H1 (cell line): ENCODE data around the gene ACP3. TPM values are rescaled to one million over a fixed set of nuclear protein-coding genes. Genes with fewer than 3 reads are reported as not detected.
"Not testable (repeated sequence)": the region's sequence is repeated elsewhere in the genome, so short reads cannot be mapped to it uniquely, and the experiment has no call there.

Experiments used
- CTCF ChIA-PET: fragments of 300-600 bp; sonication (Branson Sonifier 250); formaldehyde crosslinking; loops from one replicate; lab custom pipeline; 2021; ENCODE audit not compliant: partially characterized antibody; lab: Charles Lee
- POLR2A ChIA-PET: fragments of 300-600 bp; sonication (Branson Sonifier 250); formaldehyde crosslinking; loops from one replicate; lab custom pipeline; 2021; ENCODE audit warnings: inconsistent platforms; ENCODE audit not compliant: partially characterized antibody; lab: Charles Lee
- DNase-seq, 2 experiments: peaks; one replicate each; pipeline versions ENCODE4 v3.0.0 to v3.0.0-alpha.2; 2010 to 2022; ENCODE audit warnings: low spot score in 2 of 2, low read depth in 1 of 2, mixed read lengths in 1 of 2
- FAIRE-seq: peaks from 2 replicates; lab custom pipeline; 2011; peaks lifted over from hg19 to GRCh38; lab: Jason Lieb, UNC
- H2AFZ ChIP-seq: 2 replicates; pipeline ENCODE4 v1.8.1; 2012; ENCODE audit warnings: low read length, inconsistent platforms
- H2AK5ac ChIP-seq: 2 replicates; pipeline ENCODE4 v1.6.1; 2013; ENCODE audit warnings: low read depth, low read length
- H2BK120ac ChIP-seq: replicated peaks from 2 replicates; pipeline ENCODE3; 2013; ENCODE audit warnings: low read depth, low read length, inconsistent platforms
- H2BK12ac ChIP-seq: 2 replicates; pipeline ENCODE4 v1.6.1; 2013; ENCODE audit warnings: low read depth, low read length
- H2BK15ac ChIP-seq: 2 replicates; pipeline ENCODE4 v1.6.1; 2013; ENCODE audit warnings: low read length
- H2BK20ac ChIP-seq: 2 replicates; pipeline ENCODE4 v1.6.1; 2013; ENCODE audit warnings: low read length
- H2BK5ac ChIP-seq: 2 replicates; pipeline ENCODE4 v1.6.1; 2013; ENCODE audit warnings: low read depth, low read length
- H3K14ac ChIP-seq: 2 replicates; pipeline ENCODE4 v1.6.1; 2013; ENCODE audit warnings: inconsistent platforms; ENCODE audit not compliant: insufficient read length
- H3K18ac ChIP-seq: 2 replicates; pipeline ENCODE4 v1.6.1; 2013; ENCODE audit warnings: low read length; ENCODE audit errors: extremely low read depth
- H3K23ac ChIP-seq: 2 replicates; pipeline ENCODE4 v1.6.1; 2013; ENCODE audit warnings: inconsistent platforms; ENCODE audit not compliant: insufficient read length
- H3K23me2 ChIP-seq: 2 replicates; pipeline ENCODE4 v1.6.1; 2013; ENCODE audit warnings: low read depth, low read length
- H3K27ac ChIP-seq: 2 replicates; pipeline ENCODE4 v1.6.1; 2011; ENCODE audit warnings: low read depth, low read length, inconsistent platforms
- H3K27me3 ChIP-seq, 4 experiments: replicated peaks in 1 of 4; 1 replicate in 1 of 4; 2 replicates in 3 of 4; pipeline versions ENCODE4 v1.6.1 to v1.8.1; 2011 to 2013; ENCODE audit warnings: low read length in 3 of 4, mild to moderate bottlenecking in 3 of 4, inconsistent platforms in 2 of 4, mixed read lengths in 2 of 4, moderate library complexity in 1 of 4; ENCODE audit not compliant: control insufficient read depth in 3 of 4, insufficient read depth in 3 of 4; ENCODE audit errors: extremely low read depth in 1 of 4
- H3K36me3 ChIP-seq, 4 experiments: 2 replicates each; pipeline versions ENCODE4 v1.6.1 to v1.8.1; 2011 to 2013; ENCODE audit warnings: mild to moderate bottlenecking in 4 of 4, low read length in 3 of 4, moderate library complexity in 2 of 4, control low read depth in 1 of 4, inconsistent platforms in 1 of 4; ENCODE audit not compliant: insufficient read depth in 4 of 4, control insufficient read depth in 2 of 4
- H3K4ac ChIP-seq: replicated peaks from 2 replicates; pipeline ENCODE3; 2013; ENCODE audit warnings: low read length, low read depth, mixed read lengths, inconsistent platforms; ENCODE audit not compliant: insufficient read length
- H3K4me1 ChIP-seq, 4 experiments: replicated peaks in 1 of 4; 1 replicate in 1 of 4; 2 replicates in 3 of 4; pipeline versions ENCODE4 v1.6.1 to v1.8.1; 2011 to 2013; ENCODE audit warnings: low read length in 3 of 4, inconsistent platforms in 2 of 4, mixed read lengths in 1 of 4; ENCODE audit not compliant: insufficient read depth in 4 of 4, control insufficient read depth in 3 of 4
- H3K4me2 ChIP-seq, 2 experiments: 2 replicates each; pipeline versions ENCODE4 v1.6.1 to v1.8.1; 2011 to 2013; ENCODE audit warnings: low read depth in 2 of 2, low read length in 2 of 2, control low read depth in 1 of 2, inconsistent platforms in 1 of 2, mild to moderate bottlenecking in 1 of 2; ENCODE audit not compliant: insufficient read depth in 1 of 2
- H3K4me3 ChIP-seq, 4 experiments: fragments of 200-600, 300-600 bp in 1 of 4; sonication (generic), shearing (Covaris generic), sonication (Bioruptor Twin) in 1 of 4; 2 replicates each; pipeline versions ENCODE4 v1.5.1 to v1.8.1; 2011 to 2016; ENCODE audit warnings: low read length in 4 of 4, low read depth in 3 of 4, control low read depth in 2 of 4, inconsistent platforms in 2 of 4, mild to moderate bottlenecking in 2 of 4, mixed read lengths in 1 of 4, moderate library complexity in 1 of 4; ENCODE audit not compliant: insufficient read depth in 2 of 4; ENCODE audit errors: extremely low read depth in 1 of 4
- H3K56ac ChIP-seq: replicated peaks from 2 replicates; pipeline ENCODE3; 2013; ENCODE audit warnings: low read depth, mild to moderate bottlenecking, mixed read lengths, low read length, inconsistent platforms; ENCODE audit not compliant: insufficient read length
- H3K79me1 ChIP-seq: 2 replicates; pipeline ENCODE4 v1.6.1; 2013; ENCODE audit warnings: low read depth, low read length, control low read depth
- H3K79me2 ChIP-seq, 2 experiments: 2 replicates each; pipeline versions ENCODE4 v1.6.1 to v1.8.1; 2012 to 2013; ENCODE audit warnings: low read length in 2 of 2, mild to moderate bottlenecking in 2 of 2, inconsistent platforms in 1 of 2; ENCODE audit not compliant: insufficient read depth in 2 of 2, control insufficient read depth in 1 of 2
- H3K9ac ChIP-seq, 4 experiments: replicated peaks in 1 of 4; 1 replicate in 1 of 4; 2 replicates in 3 of 4; pipeline versions ENCODE4 v1.6.1 to v1.8.1; 2011 to 2013; ENCODE audit warnings: low read depth in 3 of 4, low read length in 3 of 4, control low read depth in 2 of 4, mild to moderate bottlenecking in 2 of 4, moderate library complexity in 2 of 4, inconsistent platforms in 1 of 4; ENCODE audit errors: extremely low read depth in 1 of 4
- H3K9me3 ChIP-seq, 2 experiments: 2 replicates each; pipeline versions ENCODE4 v1.6.1 to v1.8.1; 2012 to 2013; ENCODE audit warnings: mild to moderate bottlenecking in 2 of 2, moderate library complexity in 2 of 2, control low read depth in 1 of 2, inconsistent platforms in 1 of 2, low read depth in 1 of 2, low read length in 1 of 2, mixed read lengths in 1 of 2; ENCODE audit not compliant: insufficient read depth in 2 of 2
- H4K20me1 ChIP-seq, 2 experiments: replicated peaks in 1 of 2; 2 replicates each; pipeline versions ENCODE3 to v1.8.1; 2011 to 2013; ENCODE audit warnings: inconsistent platforms in 2 of 2, low read length in 2 of 2, mild to moderate bottlenecking in 1 of 2; ENCODE audit not compliant: insufficient read depth in 2 of 2, control insufficient read depth in 1 of 2
- H4K5ac ChIP-seq: 2 replicates; pipeline ENCODE4 v1.6.1; 2013; ENCODE audit warnings: low read length, low read depth, mixed read lengths, inconsistent platforms; ENCODE audit not compliant: insufficient read length
- H4K8ac ChIP-seq: 2 replicates; pipeline ENCODE4 v1.8.0; 2013; ENCODE audit warnings: mild to moderate bottlenecking, moderate library complexity, low read length, inconsistent platforms; ENCODE audit not compliant: insufficient read depth; ENCODE audit errors: extremely low read depth
- H4K91ac ChIP-seq: replicated peaks from 2 replicates; pipeline ENCODE3; 2013; ENCODE audit warnings: low read length, mixed read lengths, inconsistent platforms; ENCODE audit not compliant: insufficient read length
- WGBS, 2 experiments: shearing (Covaris generic) in 1 of 2; methylation state at CpG; one replicate each; pipeline versions ENCODE4 v1.1.6 to v1.1.7; 2013 to 2015; ENCODE audit warnings: low lambda C conversion rate in 2 of 2, mixed read lengths in 2 of 2, inconsistent platforms in 1 of 2, low coverage in 1 of 2, missing lambda C conversion rate in 1 of 2; ENCODE audit not compliant: insufficient replicate concordance in 2 of 2, insufficient coverage in 1 of 2, insufficient read length in 1 of 2; ENCODE audit errors: extremely low coverage in 1 of 2, missing lambda C conversion rate in 1 of 2; 5-methylcytosine and 5-hydroxymethylcytosine counted together
- polyA plus RNA-seq, 7 experiments: library from polyadenylated mRNA; depleted of rRNA in 3 of 7; stranded (reverse) in 5 of 7; unstranded in 2 of 7; fragments of >200 nt in 5 of 7; fragments of 200-250 nt in 2 of 7; gene quantifications; 1 replicate in 5 of 7; 2 replicates in 1 of 7; 4 replicates in 1 of 7; pipeline versions ENCODE4 v1.2.1 to v1.2.3, GENCODE V29; 2011 to 2013; ENCODE audit warnings: missing spikeins in 2 of 7, mixed read lengths in 2 of 7
- total RNA-seq: library from RNA; stranded (reverse); fragmentation: NEBNext Ultra II Directional; extraction: Animal tissue kit (Norgen Biotek cat#: 25700); gene quantifications from 2 replicates; pipeline ENCODE4 v1.2.1, GENCODE V29; 2021

The ACP3 gene
- total and polyA plus RNA-seq, 2 of the 8 experiments (the other 6 are each of a cell fraction or from before 2014, with no cell fraction given) = 1.2 to 1.4 TPM

DNA sequence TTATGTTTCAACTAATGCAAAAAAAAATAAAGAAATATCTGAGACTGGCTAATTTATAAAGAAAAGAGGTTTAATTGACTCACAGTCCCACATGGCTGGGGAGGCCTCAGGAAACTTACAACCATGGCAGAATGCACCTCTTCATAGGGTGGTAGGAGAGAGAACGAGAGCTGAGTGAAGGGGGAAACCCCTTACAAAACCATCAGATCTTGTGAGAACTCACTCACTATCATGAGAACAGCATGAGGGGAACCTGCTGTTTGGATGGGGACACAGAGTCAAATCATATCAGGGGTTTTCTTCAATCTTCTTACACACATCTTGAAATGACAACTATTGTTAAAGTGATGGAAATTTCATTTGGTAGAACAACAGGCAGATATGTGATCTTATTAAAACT, 75.5 kb downstream of the ACP3 start:
- 82% methylated on average over 1 of the region's 1 CpG; no CpG with 5 or more reads in 1 of the 2 experiments for WGBS, 2 experiments
- not testable (repeated sequence) for H2AK5ac ChIP-seq, H2BK120ac ChIP-seq, H3K14ac ChIP-seq, H4K8ac ChIP-seq, H3K4me1 ChIP-seq, H3K23me2 ChIP-seq, H4K5ac ChIP-seq, H3K27ac ChIP-seq, H3K18ac ChIP-seq, H3K4me2 ChIP-seq, H3K36me3 ChIP-seq, H3K56ac ChIP-seq, H3K4ac ChIP-seq, H2BK12ac ChIP-seq, H2BK20ac ChIP-seq, H4K91ac ChIP-seq, H2BK15ac ChIP-seq, H2AFZ ChIP-seq, FAIRE-seq, H3K9ac ChIP-seq, H3K23ac ChIP-seq, DNase-seq, H3K9me3 ChIP-seq, H4K20me1 ChIP-seq, H3K4me3 ChIP-seq, H3K27me3 ChIP-seq, H2BK5ac ChIP-seq, H3K79me2 ChIP-seq, H3K79me1 ChIP-seq
- ChIA-PET CTCF (interaction anchor here (0.6 kb wide), 1 partner anchor 49 kb away, joined by 3 read pairs; no protein-coding TSS in a partner anchor), POLR2A (interaction anchor here (0.8 kb wide), 1 partner anchor 10 kb away, joined by 3 read pairs; no protein-coding TSS in a partner anchor)
